HG02759 (cell line): ENCODE data around the gene FTO.

Experiments used
- ATAC-seq: cut with Tn5 transposase; IDR thresholded peaks from one replicate; pipeline ENCODE4 v1.9.1; 2021; ENCODE audit warnings: mild to moderate bottlenecking, moderate library complexity; ENCODE audit not compliant: unreplicated experiment

FTO gene

DNA sequence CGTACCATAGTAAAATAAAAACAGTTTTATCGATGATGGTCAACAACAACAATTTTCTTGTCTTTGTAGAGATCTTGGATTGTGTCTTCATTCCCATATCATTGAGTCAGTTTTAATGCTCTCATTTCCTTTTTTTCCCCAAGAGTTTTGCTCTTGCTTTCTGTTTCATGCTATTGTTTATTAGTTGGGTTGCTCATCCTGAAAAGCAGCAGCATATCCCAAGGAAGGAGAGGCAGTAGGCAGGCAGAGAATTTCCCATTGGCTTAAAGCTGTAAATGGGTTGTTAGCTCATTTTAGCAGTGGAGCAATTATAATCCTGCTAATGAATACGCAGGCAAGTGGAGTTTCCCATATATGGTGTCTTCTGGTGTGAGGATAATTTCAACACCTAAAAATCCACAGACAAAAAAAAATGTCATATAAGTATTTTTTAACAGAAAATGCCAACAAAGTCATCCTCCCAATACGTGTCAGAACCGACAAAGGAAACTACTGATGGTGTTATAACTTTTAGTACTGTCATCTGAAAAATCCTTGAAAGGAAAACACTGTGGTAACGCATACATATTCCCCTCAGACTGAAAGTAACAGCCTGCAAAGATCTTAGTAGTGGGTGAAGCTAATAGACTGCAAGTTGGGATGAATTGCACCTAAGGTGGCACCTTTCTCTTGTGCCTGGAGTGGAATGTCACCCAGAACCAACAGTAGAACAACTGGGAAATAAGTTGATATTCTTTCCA is 218.3 kb downstream of the FTO start:
- ATAC-seq: no peak

DNA sequence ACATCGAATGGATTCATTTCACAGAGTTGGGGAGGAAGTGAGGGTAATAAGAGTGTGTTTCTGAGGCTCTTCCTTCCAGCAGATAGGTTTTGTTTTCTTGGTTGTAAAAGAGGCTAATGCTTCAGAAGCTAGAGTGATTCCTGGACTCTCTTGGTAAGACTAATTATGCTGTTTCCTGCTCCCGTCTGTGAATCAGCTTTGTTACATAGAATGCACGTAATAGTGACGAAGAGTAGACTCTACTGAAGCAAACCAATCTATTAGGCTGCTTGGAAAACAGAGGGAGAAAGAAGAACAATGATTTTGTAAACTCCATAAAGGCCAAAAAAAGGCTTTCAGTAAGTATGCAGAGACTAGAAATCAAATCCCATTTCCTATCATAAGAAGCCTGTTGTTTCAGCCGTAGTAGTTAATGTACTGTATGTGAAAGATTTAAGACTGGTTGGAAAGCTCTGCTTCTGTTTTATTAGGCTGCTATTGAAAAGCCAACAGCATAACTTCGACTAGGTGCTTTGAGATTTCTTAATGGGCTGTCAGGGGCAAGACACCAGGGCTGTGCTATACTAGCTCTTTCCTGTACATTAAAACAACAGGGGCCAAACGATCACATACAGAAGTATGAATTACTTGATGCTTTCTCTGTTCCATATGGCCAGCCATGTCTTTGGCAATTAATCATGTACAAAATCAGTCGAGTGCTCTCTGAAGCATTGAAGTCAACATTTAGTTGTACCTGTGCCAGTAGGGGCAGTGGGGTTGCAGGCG is 219.0 kb downstream of the FTO start:
- no peak for ATAC-seq

DNA sequence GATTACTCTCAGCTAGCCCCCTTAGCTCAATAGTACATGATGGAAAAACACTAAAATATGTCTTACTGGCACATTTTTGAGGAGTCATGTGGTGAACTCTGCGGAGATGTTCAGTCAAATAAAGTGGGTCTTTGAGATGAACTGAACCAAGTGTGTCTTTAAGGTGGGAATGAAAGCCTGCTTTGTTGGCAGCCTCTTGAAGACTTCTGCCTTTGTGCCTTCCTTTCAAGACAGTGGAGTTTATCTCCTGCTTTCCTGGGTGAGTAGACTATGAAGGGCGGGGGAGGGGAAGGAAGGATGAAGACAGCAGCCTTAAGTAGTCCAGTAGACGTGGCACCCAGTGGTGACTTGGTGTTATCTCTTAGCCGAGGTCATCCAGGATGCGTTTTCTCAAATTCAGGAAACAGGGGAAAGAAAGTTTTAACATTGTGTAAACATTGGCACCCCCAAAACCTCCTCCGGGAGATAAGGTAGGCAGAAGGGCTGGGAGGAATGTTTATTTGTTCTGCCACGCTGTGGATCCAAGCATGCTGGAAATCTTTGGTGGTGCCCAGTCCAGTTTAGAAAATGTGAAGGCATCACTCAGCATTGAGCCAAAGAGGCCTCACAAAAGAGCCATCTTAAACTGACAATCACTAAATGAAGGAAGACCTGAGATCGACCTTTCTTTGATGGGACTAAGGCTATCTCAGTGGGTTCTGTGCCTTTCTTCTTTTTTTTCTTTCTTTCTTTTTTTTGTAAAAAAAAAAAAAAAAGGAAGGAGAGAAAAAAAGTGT is 220.6 kb downstream of the FTO start:
- no peak for ATAC-seq

DNA sequence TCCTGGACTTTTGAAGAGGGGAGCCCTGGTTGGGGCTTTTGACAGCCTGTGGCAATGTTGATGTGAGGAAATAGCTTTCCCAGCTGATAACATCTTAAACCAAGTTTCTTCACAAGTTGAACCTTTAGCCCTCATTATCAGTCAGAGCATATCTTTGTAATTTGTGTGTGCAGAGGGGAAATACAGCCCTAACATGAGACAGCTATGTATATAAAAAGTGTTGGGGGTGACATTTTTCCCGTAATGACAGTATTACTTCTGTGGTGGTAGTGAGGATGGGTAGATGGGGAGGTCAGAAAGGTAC is 221.1 kb downstream of the FTO start:
- ATAC-seq: no peak

DNA sequence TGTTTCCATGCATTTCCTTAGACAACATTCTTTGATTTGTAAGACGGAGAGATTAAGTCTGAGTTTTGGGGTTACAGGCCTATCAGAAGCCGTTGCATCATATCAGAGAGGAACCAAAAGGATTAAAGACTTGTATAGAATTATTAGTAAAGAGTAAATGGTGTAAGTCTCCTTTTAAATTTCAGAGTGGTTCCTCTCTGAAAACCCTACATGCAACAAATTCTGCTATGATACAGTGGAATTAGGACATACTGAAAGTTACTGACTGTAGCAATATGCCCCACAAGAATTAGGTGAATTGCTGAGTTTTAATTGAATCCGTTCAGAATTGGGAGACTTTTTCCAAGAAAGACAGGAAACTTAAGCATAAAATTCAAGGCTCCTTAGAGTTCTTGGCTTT is 221.6 kb downstream of the FTO start:
- ATAC-seq: no peak

DNA sequence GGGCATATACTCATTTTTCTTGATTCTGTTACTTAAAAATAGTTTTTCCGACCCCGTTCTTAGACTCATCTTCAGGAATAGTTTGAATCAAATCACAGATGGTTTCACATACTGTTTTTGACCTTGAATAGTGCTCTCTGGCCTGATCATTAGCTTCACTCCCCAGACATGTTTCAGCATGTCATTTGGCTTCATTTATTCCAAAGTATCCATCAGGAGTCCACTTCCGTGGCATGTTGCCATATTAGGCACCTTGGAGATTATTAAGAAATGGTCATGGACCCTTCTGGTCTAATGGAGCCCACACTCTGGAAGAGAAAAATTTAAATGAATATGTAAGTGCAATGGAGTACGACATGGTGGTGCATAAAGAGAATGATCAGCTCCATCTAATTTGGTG is 222.3 kb downstream of the FTO start:
- ATAC-seq: no peak

DNA sequence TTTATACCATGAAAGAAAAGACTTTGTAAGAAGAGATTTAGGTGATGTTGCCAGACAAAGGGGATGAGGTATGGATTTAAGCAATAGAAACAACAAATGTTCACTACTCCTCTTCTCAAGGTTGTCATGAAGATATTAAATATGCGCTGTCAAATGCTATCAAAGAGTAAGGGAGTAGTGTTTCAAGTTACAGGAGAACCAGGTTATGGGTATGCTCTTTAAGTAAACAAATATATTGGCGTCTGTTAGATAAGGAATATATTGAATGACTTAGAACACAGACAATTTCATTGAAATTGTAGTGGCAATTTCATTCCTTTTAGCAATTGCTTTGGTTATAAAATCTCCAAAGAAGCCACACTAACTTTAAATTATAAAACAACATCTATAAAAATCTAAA is 229.0 kb downstream of the FTO start:
- no peak for ATAC-seq

DNA sequence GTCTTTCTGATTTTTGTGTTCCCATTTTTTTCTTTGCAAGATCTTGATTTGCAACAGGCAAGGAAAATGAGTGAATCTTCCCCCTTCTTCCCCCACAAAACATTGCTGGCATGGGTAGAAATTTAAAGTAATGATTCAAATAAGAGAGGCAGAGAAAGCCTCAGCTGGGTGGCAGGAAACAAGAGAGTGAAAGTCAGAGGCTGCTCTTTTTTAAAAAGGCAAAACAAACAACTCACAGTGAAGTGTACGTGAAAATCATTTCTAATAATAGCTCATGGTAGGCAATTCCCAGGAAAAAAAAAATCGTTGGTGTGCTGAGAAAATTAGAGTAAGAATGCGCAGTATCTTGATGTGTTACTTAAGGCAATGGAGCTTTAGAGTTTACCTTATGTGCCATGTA is 229.5 kb downstream of the FTO start:
- no peak for ATAC-seq

DNA sequence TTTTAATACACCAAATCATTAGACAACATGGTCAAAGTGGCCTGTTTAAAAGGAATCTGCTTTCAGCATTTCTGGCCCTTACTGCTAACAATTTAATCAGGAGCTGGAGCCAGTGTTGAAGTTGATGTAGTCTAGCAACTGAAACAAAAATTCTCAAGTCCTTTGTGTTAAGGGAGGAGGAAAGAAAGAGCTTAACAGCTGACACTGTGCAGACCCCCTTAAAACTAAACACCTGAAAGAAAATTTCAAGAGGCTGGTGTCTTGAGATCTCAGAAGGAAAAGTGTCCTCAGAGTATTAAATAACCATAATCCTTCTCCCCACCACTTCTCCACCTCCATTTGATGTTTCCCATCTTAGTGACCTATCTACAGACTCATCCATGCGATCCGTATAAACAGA is 232.1 kb downstream of the FTO start:
- no peak for ATAC-seq

DNA sequence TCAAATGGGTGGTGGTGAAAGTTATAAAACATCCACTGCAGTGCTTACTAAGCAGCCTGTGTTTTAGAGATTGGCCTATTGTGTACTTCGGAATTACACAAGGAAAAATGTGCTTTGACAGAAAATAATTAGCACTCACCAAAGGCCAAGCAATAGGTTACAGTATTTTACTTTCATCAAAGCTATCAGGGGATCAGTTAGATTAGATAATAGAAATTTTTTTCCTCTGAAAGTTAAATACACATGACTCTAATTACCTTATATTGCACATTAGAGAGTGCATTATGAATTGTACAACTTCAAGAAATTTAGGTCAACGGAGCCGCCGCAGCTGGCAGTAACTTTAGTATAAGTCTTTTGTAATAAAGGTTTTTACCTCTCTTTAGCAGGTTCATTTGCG is 232.6 kb downstream of the FTO start:
- ATAC-seq: no peak

DNA sequence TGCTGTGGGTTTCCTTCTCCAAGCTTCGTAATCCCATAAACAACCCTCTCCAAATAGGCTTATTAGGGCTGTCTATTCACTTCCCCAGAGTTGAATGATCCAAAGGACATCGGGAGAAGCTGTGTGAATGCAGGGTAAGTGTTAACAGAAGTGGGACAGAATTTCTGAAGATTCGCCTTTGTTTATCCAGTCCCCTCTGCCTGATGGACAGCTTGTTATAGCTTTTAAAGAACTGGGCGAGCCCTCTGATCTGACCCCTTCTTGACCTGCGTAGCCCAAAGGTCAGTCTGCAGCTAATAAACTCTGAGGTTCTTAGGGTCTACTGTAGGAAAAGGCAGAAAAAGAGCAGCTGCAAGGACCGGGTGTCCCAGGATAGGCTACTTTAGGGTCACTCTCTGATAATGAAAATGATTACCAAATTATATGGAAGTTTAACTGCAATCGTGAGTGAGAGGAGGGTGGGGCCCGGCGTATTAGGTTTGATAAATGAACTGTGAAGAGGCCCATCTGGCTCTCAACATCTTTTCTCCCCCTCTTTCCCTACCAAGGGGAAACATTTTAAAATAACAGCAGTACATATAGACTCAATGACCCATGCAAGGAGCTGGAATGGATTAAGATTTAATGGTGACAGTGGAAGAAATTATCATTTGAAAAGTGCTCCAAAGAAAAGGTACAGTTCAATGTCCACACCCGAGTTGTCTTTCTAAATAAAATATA is 233.4 kb downstream of the FTO start:
- no peak for ATAC-seq

DNA sequence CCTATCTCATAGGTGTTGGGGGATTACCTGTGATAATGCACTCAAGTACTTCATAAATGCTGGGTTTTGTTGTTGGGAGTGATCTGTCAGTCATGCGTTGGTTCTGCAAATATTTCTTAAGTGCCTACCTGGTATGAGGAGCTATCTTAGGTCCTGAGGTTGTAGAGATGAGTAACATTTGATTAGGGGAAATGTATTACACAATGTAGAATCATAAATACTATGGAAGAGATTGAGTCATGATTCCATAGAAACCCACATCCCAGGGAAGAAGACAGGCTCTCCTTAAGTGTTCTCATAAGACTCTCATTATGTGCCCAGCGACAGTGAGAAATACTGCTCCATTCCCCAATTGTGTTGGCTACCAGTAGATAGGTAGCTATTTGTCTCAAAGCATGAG is 240.1 kb downstream of the FTO start:
- ATAC-seq: no peak

DNA sequence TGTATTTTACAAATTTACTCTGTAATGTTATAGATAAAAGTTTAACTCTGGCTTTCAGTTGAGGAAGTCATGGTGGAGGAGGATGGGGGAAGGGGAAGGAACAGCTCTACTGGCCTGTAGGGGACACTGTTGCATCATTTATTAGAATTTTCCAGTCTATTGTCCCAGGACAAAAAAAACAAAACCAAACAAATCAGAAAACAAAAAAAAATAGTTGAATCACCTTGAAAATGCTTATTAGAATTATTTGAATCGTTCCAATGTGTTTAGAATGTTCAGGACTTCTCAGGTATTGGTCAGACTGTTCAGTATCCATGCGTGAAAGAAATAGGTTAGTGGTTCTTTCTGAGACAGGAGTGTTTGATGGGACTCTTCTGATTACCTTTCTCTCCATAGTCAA is 242.0 kb downstream of the FTO start:
- no peak for ATAC-seq

DNA sequence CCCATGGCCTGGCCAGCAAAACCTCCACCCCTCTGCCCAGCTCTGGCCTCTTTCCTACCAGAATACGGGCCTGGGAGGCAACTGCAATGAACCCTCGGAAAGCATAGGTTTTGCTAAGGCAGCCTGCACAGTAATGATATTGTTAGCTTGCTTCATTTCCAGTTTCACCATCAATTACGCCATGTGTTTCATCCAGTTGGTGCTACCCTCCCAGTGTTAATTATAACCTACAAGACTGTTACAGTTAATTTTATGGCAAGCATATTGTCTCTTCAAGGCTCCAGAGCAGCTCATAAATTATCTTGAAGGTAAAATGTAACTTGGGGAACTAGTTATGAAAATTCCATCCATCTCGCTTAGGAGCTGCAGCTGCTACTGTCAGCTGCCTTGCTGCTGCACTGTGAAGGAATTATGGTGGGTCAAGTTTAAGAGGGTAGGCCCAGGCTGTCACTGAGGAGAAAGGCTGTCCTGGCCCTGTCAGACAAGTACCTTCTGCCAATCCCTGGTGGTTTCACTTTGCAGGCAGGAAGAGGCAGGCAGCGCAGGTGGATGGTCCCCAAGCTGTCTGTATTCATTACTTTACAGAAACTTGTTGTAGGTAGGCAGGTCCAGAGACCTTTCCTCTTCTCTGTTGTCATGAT is 242.9 kb downstream of the FTO start:
- ATAC-seq: no peak

DNA sequence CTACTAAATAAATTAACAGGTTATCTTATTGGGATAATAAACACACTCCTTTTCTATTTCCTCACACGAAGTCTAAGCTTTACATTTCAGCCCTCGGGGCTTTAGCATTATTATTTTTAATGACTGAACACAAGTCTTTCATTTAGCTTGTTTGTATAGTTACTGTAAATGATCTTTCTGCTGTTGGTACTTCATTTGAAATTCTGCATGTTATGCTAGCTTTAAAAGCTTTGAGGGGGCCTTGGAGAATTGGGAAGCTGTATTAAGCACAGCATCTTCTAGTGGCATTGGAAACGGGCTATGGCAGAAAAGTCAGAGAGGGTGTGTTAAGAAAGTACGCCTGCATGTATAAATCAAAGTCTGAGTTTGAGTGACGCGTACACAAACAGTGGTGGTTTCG is 243.7 kb downstream of the FTO start:
- ATAC-seq: no peak

DNA sequence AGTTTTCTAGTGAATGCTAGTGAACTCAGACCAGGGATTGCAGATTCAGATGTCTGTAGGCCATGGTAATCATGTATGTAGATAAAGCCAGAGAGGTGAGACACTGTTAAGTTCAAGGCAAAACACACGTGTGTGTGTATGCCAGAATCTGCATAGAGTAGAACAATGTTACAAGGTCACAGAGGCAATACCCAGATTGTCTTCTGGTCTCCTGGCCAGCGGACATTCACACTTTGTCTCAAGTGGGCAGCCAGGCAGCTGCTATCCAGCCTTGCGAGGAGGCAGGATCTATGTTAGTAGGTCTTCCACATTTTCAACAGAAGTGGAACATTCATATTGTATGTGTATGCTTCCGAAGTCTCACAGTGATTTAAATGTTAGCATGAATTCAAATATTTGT is 244.4 kb downstream of the FTO start:
- ATAC-seq: no peak

DNA sequence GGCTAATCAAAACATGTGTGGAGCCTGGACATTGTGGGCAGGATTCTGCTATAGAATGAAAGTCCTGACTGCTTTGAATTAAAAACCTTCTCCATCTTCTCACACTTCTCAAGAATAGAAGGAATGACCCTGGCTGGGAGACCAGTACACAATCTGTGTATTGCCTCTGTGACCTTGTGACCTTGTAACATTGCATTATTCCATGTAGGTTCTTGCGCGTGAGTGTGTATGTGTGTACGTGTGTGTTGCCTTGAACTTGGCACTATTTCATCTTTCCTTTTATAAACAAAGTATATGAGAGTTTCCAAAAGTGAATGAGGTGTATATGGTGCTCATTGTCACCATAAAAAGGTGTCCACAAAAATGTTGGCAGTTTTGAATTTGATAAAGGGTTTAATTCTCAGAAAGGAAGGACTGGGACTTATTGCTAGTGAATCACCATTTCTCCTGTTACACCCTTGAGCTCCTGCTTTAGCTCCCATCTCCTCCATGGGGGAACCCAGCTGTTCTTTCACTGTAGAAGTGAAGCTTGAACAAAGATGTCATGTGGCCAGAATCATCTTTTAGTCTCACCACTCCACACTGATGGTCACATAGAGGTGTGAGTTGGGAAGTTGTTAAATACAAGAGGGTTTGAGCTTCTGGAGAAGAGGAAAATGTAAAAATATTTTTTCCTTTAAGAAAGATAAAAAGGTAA is 244.9 kb downstream of the FTO start:
- ATAC-seq: no peak

DNA sequence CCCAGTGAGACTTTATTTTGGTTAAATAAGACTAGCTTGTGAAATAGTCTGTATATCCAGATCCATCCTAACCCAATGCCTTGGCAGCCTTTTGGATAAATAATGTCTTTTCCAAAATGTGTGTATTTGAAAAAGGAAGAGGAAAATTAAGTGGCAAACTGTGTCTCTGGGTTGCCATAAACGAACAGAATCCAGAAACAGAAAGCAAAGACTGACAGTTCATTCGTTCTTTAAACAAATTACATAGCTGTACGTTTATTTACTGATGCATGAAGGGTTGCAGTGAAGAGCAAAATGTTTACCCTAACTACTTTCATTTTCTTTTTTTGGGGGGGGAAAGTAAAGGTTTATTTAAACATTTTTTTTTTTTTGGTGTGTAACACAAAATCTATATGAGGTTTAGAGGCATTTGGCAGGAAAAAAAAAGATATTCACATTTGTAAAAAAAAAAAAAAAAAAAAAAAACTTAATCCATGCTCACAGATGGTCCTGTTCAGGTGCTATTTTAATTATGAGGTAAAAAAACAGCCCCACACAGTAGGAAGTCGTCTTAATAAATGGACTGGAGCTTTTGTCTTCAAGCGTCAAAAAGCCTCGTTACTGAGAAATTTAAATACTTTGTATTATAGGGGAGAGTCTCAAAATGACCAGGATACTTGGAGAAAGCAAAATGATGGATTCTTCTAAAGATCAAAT is 245.9 kb downstream of the FTO start:
- ATAC-seq: no peak

DNA sequence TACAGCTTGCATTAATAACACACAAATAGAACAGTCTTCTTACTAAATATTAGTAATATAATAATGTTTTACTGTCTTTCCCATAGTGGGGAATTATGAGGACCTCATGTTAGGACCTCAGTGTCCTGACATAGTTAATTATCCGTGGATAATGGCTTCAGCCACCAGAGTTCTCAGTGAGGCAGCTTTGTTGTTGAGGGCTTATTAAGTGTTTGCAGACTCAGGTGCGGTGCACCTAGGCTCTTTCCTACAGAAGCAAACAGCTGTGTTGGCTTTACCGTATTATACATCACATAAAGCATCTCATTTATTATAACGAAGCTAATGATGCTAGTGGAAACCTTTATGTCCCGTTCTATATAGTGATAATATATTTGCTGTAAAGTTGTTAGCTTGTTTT is 246.7 kb downstream of the FTO start:
- ATAC-seq: no peak
